ENCODE measurements around the gene SPATA21.

SPATA21 gene

DNA sequence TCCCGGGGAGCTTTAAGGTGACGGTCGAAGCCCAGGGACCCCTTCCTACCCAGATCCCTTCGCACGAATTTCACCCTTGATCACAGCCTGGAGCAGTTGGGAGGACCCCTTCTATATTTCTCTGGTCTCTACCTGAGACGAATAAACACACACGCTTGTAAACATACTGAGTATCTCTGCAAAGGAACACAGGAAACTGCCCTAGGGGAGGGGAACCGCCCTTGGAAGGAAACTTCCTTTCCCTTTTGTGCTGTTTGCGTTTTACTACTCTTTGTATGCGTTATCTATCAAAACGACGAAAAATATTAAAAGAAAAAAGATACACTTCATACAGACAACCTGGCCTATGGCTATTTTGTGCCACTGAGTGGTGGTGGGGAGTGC lies 4.0 kb upstream of the SPATA21 start:
- no peaks in the 10 kb centered on the region for H3K9me3 ChIP-seq (ENCODE audit: control insufficient read depth, low read length)
- no peak for DNase-seq
- H3K4me1 ChIP-seq (ENCODE audit: control insufficient read depth, insufficient read depth, low read length, poor library complexity, severe bottlenecking): peaks cover 32% of the 10 kb centered on the region
- H3K4me3 ChIP-seq (ENCODE audit: insufficient read depth, low read depth, low read length, poor library complexity, severe bottlenecking): peak overlapping the region; percentile 82
- H3K36me3 ChIP-seq (ENCODE audit: control insufficient read depth, insufficient read depth, low read length): peaks cover 27% of the 10 kb centered on the region
- H3K27me3 ChIP-seq (replicated peaks; ENCODE audit: control insufficient read depth, insufficient read depth, low read length, poor library complexity, severe bottlenecking): no peaks in the 10 kb centered on the region
- peak overlapping the region; percentile 99 for H3K27ac ChIP-seq (ENCODE audit: insufficient read depth, low read length, poor library complexity, severe bottlenecking)

DNA sequence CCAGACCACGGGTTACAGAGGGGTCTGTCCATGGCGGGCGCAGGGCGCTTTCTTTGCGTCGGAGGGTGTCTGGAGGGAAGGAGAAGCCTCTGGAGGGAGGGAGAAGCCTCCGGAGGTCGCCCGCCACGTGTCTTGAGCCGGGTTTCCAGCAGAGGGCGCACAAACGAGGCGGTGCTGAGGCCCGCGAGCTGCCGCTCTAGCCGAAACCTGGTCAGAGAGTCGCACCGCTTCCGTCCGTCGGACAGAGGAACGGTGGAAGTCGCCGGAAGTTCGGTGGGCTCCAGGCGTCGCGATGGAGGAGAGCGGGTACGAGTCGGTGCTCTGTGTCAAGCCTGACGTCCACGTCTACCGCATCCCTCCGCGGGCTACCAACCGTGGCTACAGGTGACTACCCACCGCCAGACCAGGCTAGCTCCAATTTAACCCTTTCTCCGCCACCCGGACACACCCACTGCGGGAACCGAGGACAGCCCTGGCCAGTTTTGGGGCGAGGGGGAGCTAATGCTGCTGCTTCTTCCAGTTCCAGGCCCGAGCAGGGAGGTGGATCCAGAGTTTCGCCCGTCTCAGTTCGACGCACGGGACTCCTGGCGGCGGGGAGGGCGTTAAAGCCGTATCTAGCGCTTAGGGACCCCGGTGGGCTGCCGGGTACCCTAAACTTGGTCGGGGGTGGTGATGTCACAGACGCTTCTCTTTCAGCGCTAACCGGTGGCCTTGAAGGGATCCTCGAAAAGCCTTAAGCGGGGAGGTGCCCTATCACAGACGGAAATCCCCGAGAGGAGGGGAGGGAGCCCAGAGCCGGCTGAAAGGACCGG lies 3.5 kb upstream of the SPATA21 start, which contains the start of gene NECAP2:
Gene NECAP2 (plus strand): TSS at position 255 of the 812 bp plus-strand sequence. CDS start 38 bp downstream, at position 293.
- peak; percentile 78 to 84 (median 79) for DNase-seq
- H3K36me3 ChIP-seq (ENCODE audit: control insufficient read depth, insufficient read depth, low read length): peaks cover 27% of the 10 kb centered on the region
- peak within 1 kb of the TSS; percentile 82 for H3K4me3 ChIP-seq (ENCODE audit: insufficient read depth, low read depth, low read length, poor library complexity, severe bottlenecking)
- H3K4me1 ChIP-seq (ENCODE audit: control insufficient read depth, insufficient read depth, low read length, poor library complexity, severe bottlenecking): peaks cover 32% of the 10 kb centered on the region
- H3K27ac ChIP-seq (ENCODE audit: insufficient read depth, low read length, poor library complexity, severe bottlenecking): peak within 1 kb of the TSS; percentile 99
- no peaks in the 10 kb centered on the region for H3K9me3 ChIP-seq (ENCODE audit: control insufficient read depth, low read length)
- no peaks in the 10 kb centered on the region for H3K27me3 ChIP-seq (replicated peaks; ENCODE audit: control insufficient read depth, insufficient read depth, low read length, poor library complexity, severe bottlenecking)

GRCh38 chr1:16440131-16440469 lies 2.9 kb upstream of the SPATA21 start:
- Histone ChIP-seq H3K27ac (ENCODE audit: insufficient read depth, low read length, poor library complexity, severe bottlenecking) (peak overlapping the region; percentile 99), H3K27me3 (replicated peaks; ENCODE audit: control insufficient read depth, insufficient read depth, low read length, poor library complexity, severe bottlenecking) (no peaks in the 10 kb centered on the region), H3K36me3 (ENCODE audit: control insufficient read depth, insufficient read depth, low read length) (peaks cover 23% of the 10 kb centered on the region), H3K4me3 (ENCODE audit: insufficient read depth, low read depth, low read length, poor library complexity, severe bottlenecking) (peak overlapping the region; percentile 82), H3K4me1 (ENCODE audit: control insufficient read depth, insufficient read depth, low read length, poor library complexity, severe bottlenecking) (peaks cover 32% of the 10 kb centered on the region), H3K9me3 (ENCODE audit: control insufficient read depth, low read length) (no peaks in the 10 kb centered on the region)
- DNase-seq: no peak

- Histone ChIP-seq H3K4me3 (ENCODE audit: insufficient read depth, low read depth, low read length, poor library complexity, severe bottlenecking) (no peak overlapping the region), H3K27me3 (replicated peaks; ENCODE audit: control insufficient read depth, insufficient read depth, low read length, poor library complexity, severe bottlenecking) (no peaks in the 10 kb centered on the region), H3K36me3 (ENCODE audit: control insufficient read depth, insufficient read depth, low read length) (peaks cover 12% of the 10 kb centered on the region), H3K27ac (ENCODE audit: insufficient read depth, low read length, poor library complexity, severe bottlenecking) (no peak overlapping the region), H3K9me3 (ENCODE audit: control insufficient read depth, low read length) (no peaks in the 10 kb centered on the region), H3K4me1 (ENCODE audit: control insufficient read depth, insufficient read depth, low read length, poor library complexity, severe bottlenecking) (peaks cover 32% of the 10 kb centered on the region)
- no peak for DNase-seq
These were observed 1.7 kb upstream of the SPATA21 start for GRCh38 chr1:16438924-16439323.

- peaks cover 30% of the 10 kb centered on the region for H3K4me1 ChIP-seq (ENCODE audit: control insufficient read depth, insufficient read depth, low read length, poor library complexity, severe bottlenecking)
- H3K36me3 ChIP-seq (ENCODE audit: control insufficient read depth, insufficient read depth, low read length): peaks cover 8% of the 10 kb centered on the region
- H3K27ac ChIP-seq (ENCODE audit: insufficient read depth, low read length, poor library complexity, severe bottlenecking): no peak overlapping the region
- no peaks in the 10 kb centered on the region for H3K9me3 ChIP-seq (ENCODE audit: control insufficient read depth, low read length)
- DNase-seq: no peak
- H3K4me3 ChIP-seq (ENCODE audit: insufficient read depth, low read depth, low read length, poor library complexity, severe bottlenecking): no peak overlapping the region
- H3K27me3 ChIP-seq (replicated peaks; ENCODE audit: control insufficient read depth, insufficient read depth, low read length, poor library complexity, severe bottlenecking): no peaks in the 10 kb centered on the region
These were observed 1.3 kb upstream of the SPATA21 start for GRCh38 chr1:16438516-16438915.

- no peaks in the 10 kb centered on the region for H3K36me3 ChIP-seq (ENCODE audit: control insufficient read depth, insufficient read depth, low read length)
- H3K4me1 ChIP-seq (ENCODE audit: control insufficient read depth, insufficient read depth, low read length, poor library complexity, severe bottlenecking): no peaks in the 10 kb centered on the region
- no peak overlapping the region for H3K27ac ChIP-seq (ENCODE audit: insufficient read depth, low read length, poor library complexity, severe bottlenecking)
- no peaks in the 10 kb centered on the region for H3K27me3 ChIP-seq (replicated peaks; ENCODE audit: control insufficient read depth, insufficient read depth, low read length, poor library complexity, severe bottlenecking)
- H3K4me3 ChIP-seq (ENCODE audit: insufficient read depth, low read depth, low read length, poor library complexity, severe bottlenecking): no peak overlapping the region
- DNase-seq: no peak
- no peaks in the 10 kb centered on the region for H3K9me3 ChIP-seq (ENCODE audit: control insufficient read depth, low read length)
These were observed 2.7 kb downstream of the SPATA21 start for GRCh38 chr1:16434501-16434900.

DNA sequence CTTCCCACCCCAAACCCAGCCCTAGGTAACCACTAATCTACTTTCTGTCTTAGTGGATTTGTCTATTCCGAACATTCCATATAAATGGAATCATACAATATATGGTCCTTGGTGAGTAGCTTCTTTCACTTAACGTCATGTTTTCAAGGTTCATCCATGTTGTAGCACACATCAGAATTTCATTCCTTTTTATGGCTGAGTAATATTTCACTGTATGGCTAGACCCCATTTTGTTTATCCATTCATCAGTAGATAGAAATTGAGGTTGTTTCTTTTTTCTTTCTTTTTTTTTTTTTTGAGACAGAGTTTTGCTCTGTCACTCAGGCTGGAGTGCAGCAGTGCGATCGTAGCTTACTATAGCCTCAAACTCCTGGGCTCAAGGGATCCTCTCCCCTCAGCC lies 3.2 kb downstream of the SPATA21 start:
- DNase-seq: no peak
- Histone ChIP-seq H3K36me3 (ENCODE audit: control insufficient read depth, insufficient read depth, low read length) (no peaks in the 10 kb centered on the region), H3K9me3 (ENCODE audit: control insufficient read depth, low read length) (no peaks in the 10 kb centered on the region), H3K27ac (ENCODE audit: insufficient read depth, low read length, poor library complexity, severe bottlenecking) (no peak overlapping the region), H3K27me3 (replicated peaks; ENCODE audit: control insufficient read depth, insufficient read depth, low read length, poor library complexity, severe bottlenecking) (no peaks in the 10 kb centered on the region), H3K4me1 (ENCODE audit: control insufficient read depth, insufficient read depth, low read length, poor library complexity, severe bottlenecking) (no peaks in the 10 kb centered on the region), H3K4me3 (ENCODE audit: insufficient read depth, low read depth, low read length, poor library complexity, severe bottlenecking) (no peak overlapping the region)

DNA sequence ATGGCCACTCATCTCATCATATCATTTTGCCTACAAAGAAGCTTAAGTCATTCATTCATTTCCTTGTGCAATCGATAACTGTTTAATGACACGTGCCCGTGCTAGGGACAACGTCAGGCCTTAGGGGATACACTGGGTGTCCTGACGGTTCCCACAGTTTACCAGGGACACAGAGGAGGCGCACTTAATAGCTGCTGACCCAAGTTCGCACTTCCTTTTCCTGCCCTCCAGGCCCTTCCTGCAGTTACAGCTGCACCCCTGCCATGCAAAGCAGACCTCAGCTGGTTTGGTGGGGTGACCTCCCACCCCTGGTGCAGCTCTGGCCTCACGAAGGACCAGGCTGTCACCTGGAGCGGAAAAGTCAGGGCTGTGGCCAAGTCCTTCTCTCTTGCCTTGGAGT lies 4.2 kb downstream of the SPATA21 start:
- Histone ChIP-seq H3K27ac (ENCODE audit: insufficient read depth, low read length, poor library complexity, severe bottlenecking) (no peak overlapping the region), H3K9me3 (ENCODE audit: control insufficient read depth, low read length) (no peaks in the 10 kb centered on the region), H3K27me3 (replicated peaks; ENCODE audit: control insufficient read depth, insufficient read depth, low read length, poor library complexity, severe bottlenecking) (no peaks in the 10 kb centered on the region), H3K36me3 (ENCODE audit: control insufficient read depth, insufficient read depth, low read length) (no peaks in the 10 kb centered on the region), H3K4me1 (ENCODE audit: control insufficient read depth, insufficient read depth, low read length, poor library complexity, severe bottlenecking) (no peaks in the 10 kb centered on the region), H3K4me3 (ENCODE audit: insufficient read depth, low read depth, low read length, poor library complexity, severe bottlenecking) (no peak overlapping the region)
- DNase-seq: no peak

GRCh38 chr1:16430606-16431005 lies 6.6 kb downstream of the SPATA21 start:
- Histone ChIP-seq H3K27me3 (replicated peaks; ENCODE audit: control insufficient read depth, insufficient read depth, low read length, poor library complexity, severe bottlenecking) (no peaks in the 10 kb centered on the region), H3K9me3 (ENCODE audit: control insufficient read depth, low read length) (no peaks in the 10 kb centered on the region), H3K27ac (ENCODE audit: insufficient read depth, low read length, poor library complexity, severe bottlenecking) (no peak overlapping the region), H3K4me3 (ENCODE audit: insufficient read depth, low read depth, low read length, poor library complexity, severe bottlenecking) (no peak overlapping the region), H3K4me1 (ENCODE audit: control insufficient read depth, insufficient read depth, low read length, poor library complexity, severe bottlenecking) (no peaks in the 10 kb centered on the region), H3K36me3 (ENCODE audit: control insufficient read depth, insufficient read depth, low read length) (no peaks in the 10 kb centered on the region)
- DNase-seq: no peak

DNA sequence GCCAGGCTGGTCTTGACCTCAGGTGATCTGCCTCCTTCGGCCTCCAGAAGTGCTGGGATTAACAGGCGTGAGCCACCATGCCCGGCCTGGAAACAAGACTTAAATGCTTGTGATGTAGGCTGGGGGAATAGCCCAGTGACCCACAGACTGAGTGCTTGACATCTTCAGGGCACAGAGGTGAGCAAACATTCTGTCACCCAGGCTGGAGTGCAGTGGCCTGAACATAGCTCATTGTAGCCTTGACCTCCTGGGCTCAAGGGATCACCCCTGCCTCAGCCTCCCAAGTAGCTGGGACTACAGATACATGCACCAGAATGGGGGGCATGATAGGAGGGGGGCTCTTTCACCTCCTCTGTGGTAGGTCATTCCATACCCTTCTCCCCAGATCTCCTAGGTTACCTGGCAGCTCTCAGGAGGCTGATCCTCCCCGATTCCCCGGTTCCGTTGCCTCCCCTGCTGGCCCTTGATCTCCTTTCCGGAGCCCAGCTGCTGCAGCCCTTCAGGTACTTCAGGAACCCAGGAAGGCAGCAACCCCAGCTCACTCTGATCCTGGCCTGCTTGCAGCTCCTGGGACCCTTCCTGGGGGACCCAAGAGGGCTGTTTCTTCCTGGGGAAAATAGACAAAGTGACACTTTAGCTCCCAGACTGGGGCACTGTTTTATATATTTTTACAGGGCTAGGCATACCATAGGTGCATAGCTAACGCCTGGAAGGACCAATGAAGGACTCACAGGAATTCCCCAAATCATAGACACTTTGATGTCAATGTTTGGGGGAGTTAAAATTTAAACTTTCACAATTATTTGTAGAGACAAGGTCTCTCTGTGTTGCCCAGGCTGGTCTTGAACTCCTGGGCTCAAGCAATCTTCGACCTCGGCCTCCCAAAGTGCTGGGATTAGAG lies 11.8 kb downstream of the SPATA21 start:
- no peaks in the 10 kb centered on the region for H3K36me3 ChIP-seq (ENCODE audit: control insufficient read depth, insufficient read depth, low read length)
- no peaks in the 10 kb centered on the region for H3K9me3 ChIP-seq (ENCODE audit: control insufficient read depth, low read length)
- DNase-seq: no peak
- no peak overlapping the region for H3K27ac ChIP-seq (ENCODE audit: insufficient read depth, low read length, poor library complexity, severe bottlenecking)
- H3K4me3 ChIP-seq (ENCODE audit: insufficient read depth, low read depth, low read length, poor library complexity, severe bottlenecking): no peak overlapping the region
- peaks cover 14% of the 10 kb centered on the region for H3K4me1 ChIP-seq (ENCODE audit: control insufficient read depth, insufficient read depth, low read length, poor library complexity, severe bottlenecking)
- no peaks in the 10 kb centered on the region for H3K27me3 ChIP-seq (replicated peaks; ENCODE audit: control insufficient read depth, insufficient read depth, low read length, poor library complexity, severe bottlenecking)
